HL-60 (cell line): ENCODE results near the gene TIAL1.

Experiments
- DNase-seq, 2 experiments: peaks; one replicate each; pipeline ENCODE4 v3.0.0-alpha.2; 2010 to 2020; ENCODE audit warnings: low read depth in 1 of 2, low spot score in 1 of 2
- H3K27ac ChIP-seq: fragments of 250-450 bp; sonication (Bioruptor Pico); replicated peaks from 2 replicates; pipeline ENCODE4 v1.5.1; 2020; ENCODE audit warnings: mild to moderate bottlenecking, moderate library complexity
- H3K27me3 ChIP-seq: fragments of 250-450 bp; sonication (Bioruptor Pico); 2 replicates; pipeline ENCODE4 v1.5.1; 2021; ENCODE audit warnings: mild to moderate bottlenecking, moderate library complexity; ENCODE audit not compliant: insufficient read depth, poor library complexity, severe bottlenecking
- H3K4me3 ChIP-seq: replicated peaks from 2 replicates; pipeline ENCODE4 v1.5.1; 2011; ENCODE audit warnings: mild to moderate bottlenecking, control low read depth, low read length; ENCODE audit not compliant: insufficient read depth
- GABPA ChIP-seq: IDR thresholded peaks from 2 replicates; pipeline ENCODE4 v1.6.1; 2012; ENCODE audit warnings: low read depth
- POLR2AphosphoS5 ChIP-seq: IDR thresholded peaks from 2 replicates; pipeline ENCODE4 v1.6.1; 2012; ENCODE audit warnings: low read depth
- SPI1 ChIP-seq: IDR thresholded peaks from 2 replicates; pipeline ENCODE4 v1.6.1; 2012; ENCODE audit warnings: low read depth, mild to moderate bottlenecking, borderline replicate concordance
- TF ChIP-seq, protein P1 (sequence below): IDR thresholded peaks from 2 replicates; pipeline ENCODE4 v1.6.1; 2012; ENCODE audit warnings: low read depth; ENCODE audit not compliant: insufficient replicate concordance
- TF ChIP-seq, protein P2 (sequence below): IDR thresholded peaks from one replicate; pipeline ENCODE4 v1.5.1; 2011; ENCODE audit warnings: low read length, control low read depth, inconsistent platforms; ENCODE audit not compliant: insufficient read depth

Gene TIAL1

DNA sequence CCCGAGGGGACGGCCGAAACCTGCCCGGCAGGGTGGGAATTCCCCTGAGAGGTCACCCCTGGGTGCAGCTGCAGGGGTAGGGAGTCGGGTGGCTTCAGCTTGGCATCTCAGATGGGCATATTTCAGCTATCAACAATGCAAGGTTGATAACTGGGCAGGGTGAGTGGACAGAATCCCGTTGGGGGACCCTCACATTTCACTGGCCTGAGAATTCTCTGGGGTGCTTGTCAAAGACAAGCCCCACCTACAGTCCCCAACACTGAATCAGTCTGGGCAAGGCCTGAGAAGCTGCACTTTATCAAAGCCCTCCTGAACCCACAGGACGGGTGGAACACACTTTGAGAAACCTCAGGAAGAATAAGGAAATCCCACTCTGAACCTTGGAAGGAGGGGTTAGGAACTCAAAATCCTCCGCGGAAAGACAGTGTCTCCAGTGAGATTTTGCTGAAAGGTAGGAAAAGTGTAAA, 57.4 kb downstream of the TIAL1 start:
- no peak overlapping the region for H3K4me3 ChIP-seq
- no peak overlapping the region for H3K27ac ChIP-seq
- TF ChIP-seq POLR2AphosphoS5 (no peak), GABPA (no peak), SPI1 (no peak)
- TF ChIP-seq, protein P1, sequence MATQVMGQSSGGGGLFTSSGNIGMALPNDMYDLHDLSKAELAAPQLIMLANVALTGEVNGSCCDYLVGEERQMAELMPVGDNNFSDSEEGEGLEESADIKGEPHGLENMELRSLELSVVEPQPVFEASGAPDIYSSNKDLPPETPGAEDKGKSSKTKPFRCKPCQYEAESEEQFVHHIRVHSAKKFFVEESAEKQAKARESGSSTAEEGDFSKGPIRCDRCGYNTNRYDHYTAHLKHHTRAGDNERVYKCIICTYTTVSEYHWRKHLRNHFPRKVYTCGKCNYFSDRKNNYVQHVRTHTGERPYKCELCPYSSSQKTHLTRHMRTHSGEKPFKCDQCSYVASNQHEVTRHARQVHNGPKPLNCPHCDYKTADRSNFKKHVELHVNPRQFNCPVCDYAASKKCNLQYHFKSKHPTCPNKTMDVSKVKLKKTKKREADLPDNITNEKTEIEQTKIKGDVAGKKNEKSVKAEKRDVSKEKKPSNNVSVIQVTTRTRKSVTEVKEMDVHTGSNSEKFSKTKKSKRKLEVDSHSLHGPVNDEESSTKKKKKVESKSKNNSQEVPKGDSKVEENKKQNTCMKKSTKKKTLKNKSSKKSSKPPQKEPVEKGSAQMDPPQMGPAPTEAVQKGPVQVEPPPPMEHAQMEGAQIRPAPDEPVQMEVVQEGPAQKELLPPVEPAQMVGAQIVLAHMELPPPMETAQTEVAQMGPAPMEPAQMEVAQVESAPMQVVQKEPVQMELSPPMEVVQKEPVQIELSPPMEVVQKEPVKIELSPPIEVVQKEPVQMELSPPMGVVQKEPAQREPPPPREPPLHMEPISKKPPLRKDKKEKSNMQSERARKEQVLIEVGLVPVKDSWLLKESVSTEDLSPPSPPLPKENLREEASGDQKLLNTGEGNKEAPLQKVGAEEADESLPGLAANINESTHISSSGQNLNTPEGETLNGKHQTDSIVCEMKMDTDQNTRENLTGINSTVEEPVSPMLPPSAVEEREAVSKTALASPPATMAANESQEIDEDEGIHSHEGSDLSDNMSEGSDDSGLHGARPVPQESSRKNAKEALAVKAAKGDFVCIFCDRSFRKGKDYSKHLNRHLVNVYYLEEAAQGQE, result no peak
- TF ChIP-seq, protein P2, sequence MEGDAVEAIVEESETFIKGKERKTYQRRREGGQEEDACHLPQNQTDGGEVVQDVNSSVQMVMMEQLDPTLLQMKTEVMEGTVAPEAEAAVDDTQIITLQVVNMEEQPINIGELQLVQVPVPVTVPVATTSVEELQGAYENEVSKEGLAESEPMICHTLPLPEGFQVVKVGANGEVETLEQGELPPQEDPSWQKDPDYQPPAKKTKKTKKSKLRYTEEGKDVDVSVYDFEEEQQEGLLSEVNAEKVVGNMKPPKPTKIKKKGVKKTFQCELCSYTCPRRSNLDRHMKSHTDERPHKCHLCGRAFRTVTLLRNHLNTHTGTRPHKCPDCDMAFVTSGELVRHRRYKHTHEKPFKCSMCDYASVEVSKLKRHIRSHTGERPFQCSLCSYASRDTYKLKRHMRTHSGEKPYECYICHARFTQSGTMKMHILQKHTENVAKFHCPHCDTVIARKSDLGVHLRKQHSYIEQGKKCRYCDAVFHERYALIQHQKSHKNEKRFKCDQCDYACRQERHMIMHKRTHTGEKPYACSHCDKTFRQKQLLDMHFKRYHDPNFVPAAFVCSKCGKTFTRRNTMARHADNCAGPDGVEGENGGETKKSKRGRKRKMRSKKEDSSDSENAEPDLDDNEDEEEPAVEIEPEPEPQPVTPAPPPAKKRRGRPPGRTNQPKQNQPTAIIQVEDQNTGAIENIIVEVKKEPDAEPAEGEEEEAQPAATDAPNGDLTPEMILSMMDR, result no peak

DNA sequence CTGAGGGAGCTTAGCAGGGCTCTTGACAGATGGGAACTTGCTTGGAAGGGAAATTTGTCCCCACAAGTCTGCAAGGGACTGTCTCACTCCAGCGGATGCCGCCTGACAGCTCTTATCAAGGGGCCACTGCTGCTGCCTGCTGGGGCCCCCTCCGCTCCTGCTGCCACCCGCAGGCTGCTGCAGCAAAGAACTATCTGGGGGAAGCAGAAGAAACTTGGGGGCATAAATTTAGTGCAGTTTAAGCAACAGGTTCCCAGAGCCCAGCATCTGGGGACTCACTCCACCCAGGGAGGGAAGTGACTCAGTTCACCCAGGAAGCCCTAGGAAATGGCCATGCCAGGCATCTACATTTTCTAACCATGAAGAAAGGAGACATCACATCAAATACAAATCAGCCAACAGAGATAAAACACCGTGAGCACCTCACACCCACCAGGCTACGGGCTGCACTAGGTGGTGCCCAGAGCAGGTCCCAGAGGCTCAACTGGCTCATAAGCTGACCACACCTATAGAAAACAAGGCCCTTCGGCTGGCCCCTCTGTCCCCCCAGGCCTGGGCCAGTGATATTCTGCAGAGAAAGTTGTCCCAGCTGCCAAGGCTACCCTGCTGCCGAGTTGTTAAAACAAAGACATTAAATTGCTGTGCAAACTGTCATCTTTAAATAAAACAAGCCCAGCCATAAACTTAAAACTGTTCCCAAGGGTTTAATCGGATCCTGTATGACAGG, 58.0 kb downstream of the TIAL1 start:
- no peak overlapping the region for H3K4me3 ChIP-seq
- H3K27ac ChIP-seq, result no peak overlapping the region
- no peak for DNase-seq
- no peaks in the 10 kb centered on the region for H3K27me3 ChIP-seq
- no peak for TF ChIP-seq POLR2AphosphoS5
- TF ChIP-seq SPI1, result no peak
- TF ChIP-seq, protein P1, result no peak
- TF ChIP-seq, protein P2, result no peak
- TF ChIP-seq GABPA, result no peak

More for the DNA sequence above, 57.4 kb downstream of the TIAL1 start:
- no peaks in the 10 kb centered on the region for H3K27me3 ChIP-seq
- DNase-seq, result no peak

DNA sequence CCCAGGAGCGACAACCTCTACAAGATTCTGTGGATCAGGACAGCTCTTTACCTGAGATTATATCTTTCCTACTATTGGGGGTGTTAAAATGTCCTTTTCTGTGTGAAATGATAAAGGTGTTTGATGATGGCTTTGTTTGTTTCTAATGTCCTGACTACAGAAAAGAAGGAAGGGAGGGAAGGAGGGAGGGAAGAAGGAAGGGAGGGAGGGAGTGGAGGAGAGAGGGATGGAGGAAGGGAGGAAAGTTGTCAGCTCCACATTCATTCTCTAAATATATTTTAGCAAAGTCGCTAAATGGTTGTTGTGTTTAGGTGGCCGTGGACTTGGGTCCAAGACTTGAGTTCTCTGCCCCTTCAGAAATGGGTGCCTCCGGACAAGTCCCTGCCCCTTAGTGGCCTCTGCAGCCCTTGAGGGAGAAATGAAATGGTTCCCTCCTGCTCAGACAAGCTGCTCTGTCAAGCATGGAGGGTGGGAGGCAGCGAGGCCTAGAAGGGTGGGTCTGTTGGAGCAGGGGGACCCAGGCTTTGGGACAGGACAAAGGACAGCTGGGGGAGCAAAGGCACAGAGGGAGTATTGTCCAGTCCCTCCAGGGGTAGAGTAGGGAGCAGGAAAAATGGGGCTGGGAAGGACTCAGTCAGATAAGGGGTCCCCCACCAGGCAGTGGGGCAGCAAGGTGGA, 58.7 kb downstream of the TIAL1 start:
- TF ChIP-seq, protein P2, result no peak
- TF ChIP-seq POLR2AphosphoS5 (no peak), GABPA (no peak), SPI1 (no peak)
- TF ChIP-seq, protein P1, result no peak
- no peak for DNase-seq
- Histone ChIP-seq H3K27me3 (no peaks in the 10 kb centered on the region), H3K27ac (no peak overlapping the region), H3K4me3 (no peak overlapping the region)
